ENCODE measurements around the gene RAB6B.

DNA sequence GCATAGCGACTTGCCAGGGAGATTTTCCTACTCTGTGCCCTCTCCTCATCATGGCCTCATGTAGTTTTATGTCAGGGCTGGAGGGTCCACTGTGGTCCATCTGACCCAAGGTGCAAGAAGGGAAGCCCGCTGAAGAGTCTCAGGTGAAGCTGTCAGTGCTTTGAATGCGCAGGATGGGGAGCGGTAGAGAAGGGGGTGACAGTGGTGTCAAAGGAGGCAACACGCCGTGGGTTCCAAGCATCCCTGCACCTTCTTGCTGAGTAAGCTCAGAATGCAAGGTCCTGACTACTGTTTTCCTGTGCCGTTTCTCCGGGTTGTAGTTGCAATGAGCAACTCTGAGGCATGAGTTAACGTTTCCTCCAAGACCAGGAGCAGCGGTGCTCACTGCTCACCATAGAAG is 44.9 kb upstream of the RAB6B start:
- TF ChIP-seq, protein P1, sequence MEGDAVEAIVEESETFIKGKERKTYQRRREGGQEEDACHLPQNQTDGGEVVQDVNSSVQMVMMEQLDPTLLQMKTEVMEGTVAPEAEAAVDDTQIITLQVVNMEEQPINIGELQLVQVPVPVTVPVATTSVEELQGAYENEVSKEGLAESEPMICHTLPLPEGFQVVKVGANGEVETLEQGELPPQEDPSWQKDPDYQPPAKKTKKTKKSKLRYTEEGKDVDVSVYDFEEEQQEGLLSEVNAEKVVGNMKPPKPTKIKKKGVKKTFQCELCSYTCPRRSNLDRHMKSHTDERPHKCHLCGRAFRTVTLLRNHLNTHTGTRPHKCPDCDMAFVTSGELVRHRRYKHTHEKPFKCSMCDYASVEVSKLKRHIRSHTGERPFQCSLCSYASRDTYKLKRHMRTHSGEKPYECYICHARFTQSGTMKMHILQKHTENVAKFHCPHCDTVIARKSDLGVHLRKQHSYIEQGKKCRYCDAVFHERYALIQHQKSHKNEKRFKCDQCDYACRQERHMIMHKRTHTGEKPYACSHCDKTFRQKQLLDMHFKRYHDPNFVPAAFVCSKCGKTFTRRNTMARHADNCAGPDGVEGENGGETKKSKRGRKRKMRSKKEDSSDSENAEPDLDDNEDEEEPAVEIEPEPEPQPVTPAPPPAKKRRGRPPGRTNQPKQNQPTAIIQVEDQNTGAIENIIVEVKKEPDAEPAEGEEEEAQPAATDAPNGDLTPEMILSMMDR (IDR thresholded peaks at IDR 0.05): no peak
- TF ChIP-seq POLR2AphosphoS5 (IDR thresholded peaks at IDR 0.05): no peak
